ENCODE results near the gene SLC8B1. TPM values are rescaled to one million over a fixed set of nuclear protein-coding genes. Genes with fewer than 3 reads are reported as not detected.

The SLC8B1 gene
- total RNA-seq, 1 experiment from 2014 or later, result 30.9 TPM

DNA sequence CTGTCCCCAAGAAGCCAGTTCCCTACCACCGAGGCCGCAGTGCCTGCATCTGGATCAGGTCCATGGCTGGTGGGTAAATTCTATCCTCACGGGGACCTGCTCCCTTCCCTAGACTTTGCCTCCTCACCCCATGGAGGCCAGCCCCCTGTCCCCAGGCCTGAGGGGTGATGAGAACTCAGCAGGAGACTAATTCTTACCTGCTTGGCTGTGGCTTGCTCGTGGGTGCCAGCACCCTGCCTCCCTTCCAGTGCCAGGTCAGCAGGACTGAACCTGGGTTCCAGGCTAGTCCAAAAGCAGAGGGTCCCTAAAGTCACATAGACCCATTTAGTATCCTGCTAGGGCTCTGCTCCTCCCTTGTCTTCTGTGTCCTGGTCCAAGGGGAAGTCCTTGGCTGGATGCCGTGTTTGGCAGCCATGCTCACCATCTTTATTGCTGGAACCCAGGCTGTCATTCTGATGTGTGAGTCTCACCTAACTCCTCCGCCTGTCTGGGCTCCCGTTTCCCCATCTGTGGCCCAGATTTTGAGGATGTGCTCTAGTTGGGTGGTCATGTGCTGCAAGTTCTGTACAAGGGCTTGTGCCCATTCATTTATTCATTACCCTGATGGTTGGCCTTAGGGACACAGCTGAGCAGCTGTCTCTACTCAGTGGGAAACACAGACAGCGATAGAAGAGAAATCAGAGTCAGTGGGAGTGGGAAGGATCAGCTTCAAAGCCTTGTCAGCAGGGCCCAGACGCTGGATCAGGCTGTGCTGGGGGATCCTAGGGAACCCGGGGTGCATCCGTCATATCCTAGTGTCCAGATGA, 24.4 kb upstream of the SLC8B1 start:
- ChIA-PET RAD21 (ENCODE audit: low non-redundant PET in 1 of 2, low total read pairs in 2 of 2, uncharacterized antibody in 2 of 2, unreplicated experiment in 2 of 2) (no interaction called here), POLR2A (no interaction called here), CTCF (no interaction called here)
- Histone ChIP-seq H3K4me1 (ENCODE audit: control insufficient read depth in 1 of 2, insufficient read depth in 2 of 2, low read length in 2 of 2) (peaks cover 12 to 24% of the 10 kb centered on the region in 2 experiments), H3K36me3 (ENCODE audit: control insufficient read depth in 1 of 2, insufficient read depth in 2 of 2, low read length in 2 of 2) (no peaks in the 10 kb centered on the region; a peak in 1 of 4 replicates), H3K4me2 (ENCODE audit: low read length) (peak overlapping the region; percentile 95), H3K4me3 (replicated peaks in 1 of 2; ENCODE audit: low read depth in 1 of 2, low read length in 2 of 2) (peak overlapping the region; percentile 88 to 95), H3K27me3 (ENCODE audit: insufficient read depth, low read length) (no peaks in the 10 kb centered on the region), H3K9ac (ENCODE audit: low read length) (peak overlapping the region; percentile 85), H4K20me1 (ENCODE audit: insufficient read depth) (no peaks in the 10 kb centered on the region), H3K79me2 (ENCODE audit: insufficient read depth, low read length) (peaks cover 24% of the 10 kb centered on the region), H3K9me2 (ENCODE audit: insufficient read depth) (no peaks in the 10 kb centered on the region), H3K27ac (ENCODE audit: low read depth, low read length) (peak overlapping the region; percentile 85; the same call in 1 of the 2 replicates), H2AFZ (ENCODE audit: low read depth, low read length, poor library complexity, severe bottlenecking) (no peak overlapping the region), H3K9me3 (ENCODE audit: control insufficient read depth in 1 of 2, insufficient read depth in 1 of 2, low read depth in 1 of 2, low read length in 2 of 2) (no peaks in the 10 kb centered on the region)
- no peak for TF ChIP-seq FOSL1 (IDR thresholded peaks at IDR 0.05; ENCODE audit: low read depth)
- no peak for TF ChIP-seq SRF (IDR thresholded peaks at IDR 0.05; ENCODE audit: low read depth)
- TF ChIP-seq, protein P1, sequence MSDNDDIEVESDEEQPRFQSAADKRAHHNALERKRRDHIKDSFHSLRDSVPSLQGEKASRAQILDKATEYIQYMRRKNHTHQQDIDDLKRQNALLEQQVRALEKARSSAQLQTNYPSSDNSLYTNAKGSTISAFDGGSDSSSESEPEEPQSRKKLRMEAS (IDR thresholded peaks at IDR 0.05), result no peak
- TF ChIP-seq, protein P2, sequence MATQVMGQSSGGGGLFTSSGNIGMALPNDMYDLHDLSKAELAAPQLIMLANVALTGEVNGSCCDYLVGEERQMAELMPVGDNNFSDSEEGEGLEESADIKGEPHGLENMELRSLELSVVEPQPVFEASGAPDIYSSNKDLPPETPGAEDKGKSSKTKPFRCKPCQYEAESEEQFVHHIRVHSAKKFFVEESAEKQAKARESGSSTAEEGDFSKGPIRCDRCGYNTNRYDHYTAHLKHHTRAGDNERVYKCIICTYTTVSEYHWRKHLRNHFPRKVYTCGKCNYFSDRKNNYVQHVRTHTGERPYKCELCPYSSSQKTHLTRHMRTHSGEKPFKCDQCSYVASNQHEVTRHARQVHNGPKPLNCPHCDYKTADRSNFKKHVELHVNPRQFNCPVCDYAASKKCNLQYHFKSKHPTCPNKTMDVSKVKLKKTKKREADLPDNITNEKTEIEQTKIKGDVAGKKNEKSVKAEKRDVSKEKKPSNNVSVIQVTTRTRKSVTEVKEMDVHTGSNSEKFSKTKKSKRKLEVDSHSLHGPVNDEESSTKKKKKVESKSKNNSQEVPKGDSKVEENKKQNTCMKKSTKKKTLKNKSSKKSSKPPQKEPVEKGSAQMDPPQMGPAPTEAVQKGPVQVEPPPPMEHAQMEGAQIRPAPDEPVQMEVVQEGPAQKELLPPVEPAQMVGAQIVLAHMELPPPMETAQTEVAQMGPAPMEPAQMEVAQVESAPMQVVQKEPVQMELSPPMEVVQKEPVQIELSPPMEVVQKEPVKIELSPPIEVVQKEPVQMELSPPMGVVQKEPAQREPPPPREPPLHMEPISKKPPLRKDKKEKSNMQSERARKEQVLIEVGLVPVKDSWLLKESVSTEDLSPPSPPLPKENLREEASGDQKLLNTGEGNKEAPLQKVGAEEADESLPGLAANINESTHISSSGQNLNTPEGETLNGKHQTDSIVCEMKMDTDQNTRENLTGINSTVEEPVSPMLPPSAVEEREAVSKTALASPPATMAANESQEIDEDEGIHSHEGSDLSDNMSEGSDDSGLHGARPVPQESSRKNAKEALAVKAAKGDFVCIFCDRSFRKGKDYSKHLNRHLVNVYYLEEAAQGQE (IDR thresholded peaks at IDR 0.05; ENCODE audit: low read depth), result no peak
- TF ChIP-seq, protein P3, sequence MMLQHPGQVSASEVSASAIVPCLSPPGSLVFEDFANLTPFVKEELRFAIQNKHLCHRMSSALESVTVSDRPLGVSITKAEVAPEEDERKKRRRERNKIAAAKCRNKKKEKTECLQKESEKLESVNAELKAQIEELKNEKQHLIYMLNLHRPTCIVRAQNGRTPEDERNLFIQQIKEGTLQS (IDR thresholded peaks at IDR 0.05), result no peak
- TF ChIP-seq SIN3A (IDR thresholded peaks at IDR 0.05; ENCODE audit: low read depth), result no peak
- TF ChIP-seq CBX3 (IDR thresholded peaks at IDR 0.05; ENCODE audit: low read depth), result no peak
- TF ChIP-seq, protein P4, sequence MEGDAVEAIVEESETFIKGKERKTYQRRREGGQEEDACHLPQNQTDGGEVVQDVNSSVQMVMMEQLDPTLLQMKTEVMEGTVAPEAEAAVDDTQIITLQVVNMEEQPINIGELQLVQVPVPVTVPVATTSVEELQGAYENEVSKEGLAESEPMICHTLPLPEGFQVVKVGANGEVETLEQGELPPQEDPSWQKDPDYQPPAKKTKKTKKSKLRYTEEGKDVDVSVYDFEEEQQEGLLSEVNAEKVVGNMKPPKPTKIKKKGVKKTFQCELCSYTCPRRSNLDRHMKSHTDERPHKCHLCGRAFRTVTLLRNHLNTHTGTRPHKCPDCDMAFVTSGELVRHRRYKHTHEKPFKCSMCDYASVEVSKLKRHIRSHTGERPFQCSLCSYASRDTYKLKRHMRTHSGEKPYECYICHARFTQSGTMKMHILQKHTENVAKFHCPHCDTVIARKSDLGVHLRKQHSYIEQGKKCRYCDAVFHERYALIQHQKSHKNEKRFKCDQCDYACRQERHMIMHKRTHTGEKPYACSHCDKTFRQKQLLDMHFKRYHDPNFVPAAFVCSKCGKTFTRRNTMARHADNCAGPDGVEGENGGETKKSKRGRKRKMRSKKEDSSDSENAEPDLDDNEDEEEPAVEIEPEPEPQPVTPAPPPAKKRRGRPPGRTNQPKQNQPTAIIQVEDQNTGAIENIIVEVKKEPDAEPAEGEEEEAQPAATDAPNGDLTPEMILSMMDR (IDR thresholded peaks at IDR 0.05 in 2 of 3, conservative IDR thresholded peaks at IDR 0.05 in 1 of 3; ENCODE audit: borderline replicate concordance in 1 of 3, insufficient read depth in 1 of 3, low read depth in 2 of 3, low read length in 2 of 3), result no peak
- TF ChIP-seq EGR1 (IDR thresholded peaks at IDR 0.05; ENCODE audit: low read depth), result no peak
- TF ChIP-seq, protein P5, sequence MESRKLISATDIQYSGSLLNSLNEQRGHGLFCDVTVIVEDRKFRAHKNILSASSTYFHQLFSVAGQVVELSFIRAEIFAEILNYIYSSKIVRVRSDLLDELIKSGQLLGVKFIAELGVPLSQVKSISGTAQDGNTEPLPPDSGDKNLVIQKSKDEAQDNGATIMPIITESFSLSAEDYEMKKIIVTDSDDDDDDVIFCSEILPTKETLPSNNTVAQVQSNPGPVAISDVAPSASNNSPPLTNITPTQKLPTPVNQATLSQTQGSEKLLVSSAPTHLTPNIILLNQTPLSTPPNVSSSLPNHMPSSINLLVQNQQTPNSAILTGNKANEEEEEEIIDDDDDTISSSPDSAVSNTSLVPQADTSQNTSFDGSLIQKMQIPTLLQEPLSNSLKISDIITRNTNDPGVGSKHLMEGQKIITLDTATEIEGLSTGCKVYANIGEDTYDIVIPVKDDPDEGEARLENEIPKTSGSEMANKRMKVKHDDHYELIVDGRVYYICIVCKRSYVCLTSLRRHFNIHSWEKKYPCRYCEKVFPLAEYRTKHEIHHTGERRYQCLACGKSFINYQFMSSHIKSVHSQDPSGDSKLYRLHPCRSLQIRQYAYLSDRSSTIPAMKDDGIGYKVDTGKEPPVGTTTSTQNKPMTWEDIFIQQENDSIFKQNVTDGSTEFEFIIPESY (IDR thresholded peaks at IDR 0.05; ENCODE audit: extremely low read depth, insufficient replicate concordance, low read length), result no peak
- no peak for TF ChIP-seq POLR2A (IDR thresholded peaks at IDR 0.05; ENCODE audit: borderline replicate concordance, extremely low read depth, insufficient read depth, insufficient read length)
- TF ChIP-seq ELF1 (IDR thresholded peaks at IDR 0.05; ENCODE audit: borderline replicate concordance, low read depth), result no peak
- no peak for TF ChIP-seq ZNF274 (IDR thresholded peaks at IDR 0.05; ENCODE audit: low read depth, low read length)
- no peak for TF ChIP-seq POLR2AphosphoS5 (IDR thresholded peaks at IDR 0.05; ENCODE audit: low read depth, low read length)
- no peak for DNase-seq (ENCODE audit: low read depth, low spot score)
- intact Hi-C loops (cut with micrococcal nuclease), result loop anchor here (2.0 kb wide), 1 partner anchor 25 kb away; the partner anchor contains the start of gene SLC8B1
- BruUV-seq (replicated peaks), result no TSS peak
- no peak; the same call in 1 of the 2 replicates for ATAC-seq
